Measurements from ENCODE around the gene SPDYE3. TPM values are rescaled to one million over a fixed set of nuclear protein-coding genes. Genes with fewer than 3 reads are reported as not detected.

SPDYE3 gene
- total and polyA plus RNA-seq, 12 donors, result 0.16 TPM; not detected in 11

DNA sequence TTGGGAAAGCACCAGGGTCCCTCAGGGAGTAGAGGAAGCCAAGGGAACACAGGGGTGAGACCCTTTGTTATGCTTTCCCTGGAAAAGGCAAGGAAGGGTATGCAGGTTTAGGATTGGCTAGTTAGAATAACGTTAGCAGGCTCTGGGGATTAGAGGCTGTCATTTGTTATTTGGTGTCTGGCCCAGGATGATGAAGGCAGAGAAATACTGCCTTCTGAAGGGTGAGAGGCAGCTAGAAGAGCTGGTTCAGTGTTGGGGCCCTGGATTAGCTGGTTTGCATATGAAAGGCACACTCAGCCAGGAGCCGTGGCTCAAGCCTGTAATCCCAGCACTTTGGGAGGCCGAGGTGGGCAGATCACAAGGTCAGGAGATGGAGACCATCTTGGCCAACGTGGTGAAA, 62.8 kb downstream of the SPDYE3 start:
- no peaks in the 10 kb centered on the region for H3K27me3 ChIP-seq
- no peak for DNase-seq
- TF ChIP-seq, protein P1, sequence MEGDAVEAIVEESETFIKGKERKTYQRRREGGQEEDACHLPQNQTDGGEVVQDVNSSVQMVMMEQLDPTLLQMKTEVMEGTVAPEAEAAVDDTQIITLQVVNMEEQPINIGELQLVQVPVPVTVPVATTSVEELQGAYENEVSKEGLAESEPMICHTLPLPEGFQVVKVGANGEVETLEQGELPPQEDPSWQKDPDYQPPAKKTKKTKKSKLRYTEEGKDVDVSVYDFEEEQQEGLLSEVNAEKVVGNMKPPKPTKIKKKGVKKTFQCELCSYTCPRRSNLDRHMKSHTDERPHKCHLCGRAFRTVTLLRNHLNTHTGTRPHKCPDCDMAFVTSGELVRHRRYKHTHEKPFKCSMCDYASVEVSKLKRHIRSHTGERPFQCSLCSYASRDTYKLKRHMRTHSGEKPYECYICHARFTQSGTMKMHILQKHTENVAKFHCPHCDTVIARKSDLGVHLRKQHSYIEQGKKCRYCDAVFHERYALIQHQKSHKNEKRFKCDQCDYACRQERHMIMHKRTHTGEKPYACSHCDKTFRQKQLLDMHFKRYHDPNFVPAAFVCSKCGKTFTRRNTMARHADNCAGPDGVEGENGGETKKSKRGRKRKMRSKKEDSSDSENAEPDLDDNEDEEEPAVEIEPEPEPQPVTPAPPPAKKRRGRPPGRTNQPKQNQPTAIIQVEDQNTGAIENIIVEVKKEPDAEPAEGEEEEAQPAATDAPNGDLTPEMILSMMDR (IDR thresholded peaks at IDR 0.05), result no peak
- TF ChIP-seq POLR2A (IDR thresholded peaks at IDR 0.05), result no peak
- H3K36me3 ChIP-seq (replicated peaks in 1 of 2), result no peaks in the 10 kb centered on the region
- H3K4me3 ChIP-seq, result no peak overlapping the region
- 11 to 41% (median 29%) methylated on average over 4 of the region's 4 CpGs for WGBS, 4 donors
- H3K9me3 ChIP-seq (replicated peaks in 1 of 3), result no peaks in the 10 kb centered on the region
- intact Hi-C loops (cut with DNase I), result loop anchor here in 1 of 2 donors (5.0 kb wide), 1 partner anchor 37 kb away; no protein-coding TSS in a partner anchor
- peak overlapping the region in 1 of 5 donors; percentile 82 for H3K27ac ChIP-seq
- peaks cover 0 to 10% of the 10 kb centered on the region in 2 donors for H3K4me1 ChIP-seq (replicated peaks in 1 of 2)

DNA sequence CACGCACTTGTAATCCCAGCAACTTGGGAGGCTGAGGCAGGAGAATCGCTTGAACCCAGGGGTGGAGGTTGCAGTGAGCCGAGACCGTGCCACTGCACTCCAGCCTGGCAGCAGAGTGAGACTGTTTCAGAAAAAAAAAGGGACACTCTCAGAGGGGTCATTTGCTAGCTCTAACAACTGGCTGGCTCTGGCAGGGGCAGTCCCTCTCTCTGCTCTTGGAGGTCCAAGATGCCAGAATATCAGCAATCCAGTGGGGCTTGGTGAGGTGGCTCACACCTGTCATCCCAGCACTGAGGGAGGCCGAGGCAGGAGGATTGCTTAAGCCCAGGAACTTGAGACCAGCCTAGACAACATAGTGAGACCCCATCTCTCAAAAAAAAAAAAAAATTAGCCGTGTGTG, 63.2 kb downstream of the SPDYE3 start:
- Histone ChIP-seq H3K4me1 (replicated peaks in 1 of 2) (peaks cover 0 to 12% of the 10 kb centered on the region in 2 donors), H3K27ac (peak overlapping the region in 1 of 5 donors; percentile 82), H3K27me3 (no peaks in the 10 kb centered on the region), H3K4me3 (no peak overlapping the region), H3K9me3 (replicated peaks in 1 of 3) (no peaks in the 10 kb centered on the region), H3K36me3 (replicated peaks in 1 of 2) (no peaks in the 10 kb centered on the region)
- no peak for DNase-seq
- intact Hi-C loops (cut with DNase I), result loop anchor here in 1 of 2 donors (5.0 kb wide), 1 partner anchor 37 kb away; no protein-coding TSS in a partner anchor
- TF ChIP-seq, protein P1 (IDR thresholded peaks at IDR 0.05), result no peak
- no peak for TF ChIP-seq POLR2A (IDR thresholded peaks at IDR 0.05)
- 71 to 97% (median 80%) methylated on average over 6 of the region's 6 CpGs for WGBS, 4 donors

DNA sequence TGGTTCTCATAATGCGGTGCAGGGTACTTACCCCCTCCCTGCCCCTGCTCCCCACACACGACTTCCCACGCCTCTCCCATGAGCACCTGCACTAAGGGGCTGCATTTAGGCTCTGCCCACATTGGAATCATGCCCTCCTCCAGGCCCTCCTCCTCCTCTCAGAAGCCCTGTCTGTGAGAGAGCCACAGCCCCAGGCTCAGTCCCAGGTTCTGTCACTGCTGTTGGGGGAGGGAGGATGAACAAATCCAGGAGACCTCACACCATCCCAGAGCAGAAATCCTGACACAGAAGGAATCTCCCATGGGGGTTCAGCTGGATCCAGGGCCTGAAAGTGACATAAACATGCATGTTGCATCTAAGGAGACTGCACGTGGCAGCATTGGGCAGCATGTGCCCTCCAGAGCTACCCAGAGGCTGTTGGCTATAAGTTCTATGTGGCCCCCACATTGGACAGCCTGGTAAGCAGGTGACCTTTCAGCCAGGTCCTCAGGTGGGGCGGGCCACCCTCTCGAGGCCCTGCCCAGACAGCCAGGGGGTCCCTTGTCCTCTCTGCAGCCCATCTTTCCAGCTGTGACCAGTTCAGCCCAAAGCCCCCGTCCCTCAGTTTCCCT, 64.2 kb downstream of the SPDYE3 start:
- no peak for DNase-seq
- H3K4me1 ChIP-seq (replicated peaks in 1 of 2), result peaks cover 0 to 17% of the 10 kb centered on the region in 2 donors
- H3K27ac ChIP-seq, result peak overlapping the region in 1 of 5 donors; percentile 15
- 78 to 84% (median 80%) methylated on average over 5 to 7 of the region's 7 CpGs for WGBS, 4 donors
- H3K36me3 ChIP-seq (replicated peaks in 1 of 2), result no peaks in the 10 kb centered on the region
- H3K4me3 ChIP-seq, result no peak overlapping the region
- intact Hi-C loops (cut with DNase I), result loop anchor here in 1 of 2 donors (5.0 kb wide), 1 partner anchor 36 kb away; no protein-coding TSS in a partner anchor
- no peaks in the 10 kb centered on the region for H3K27me3 ChIP-seq
- no peak for TF ChIP-seq POLR2A (IDR thresholded peaks at IDR 0.05)
- TF ChIP-seq, protein P1 (IDR thresholded peaks at IDR 0.05), result no peak
- no peaks in the 10 kb centered on the region for H3K9me3 ChIP-seq (replicated peaks in 1 of 3)

Small RNA genes lying within 50 kb of the gene (small RNA-seq; reads per million reads assigned to genes)
- gene RF00019, result 0 reads per million in 2 donors

Other genes starting within 250 kb of the SPDYE3 start
- 10 to 100 TPM; 13.2 to 47.3 (median 22.2) TPM for gene ZNF3, start 226.0 kb upstream of the SPDYE3 start, total RNA-seq
- gene ZNF3, start 226.0 kb upstream of the SPDYE3 start, polyA plus RNA-seq, result 10 to 100 TPM; 17.4 to 25.5 (median 23.2) TPM
- 100 to 1,000 TPM in 5 of 9 donors, 10 to 100 TPM in 4; 25.5 to 130 (median 101) TPM for gene COPS6, start 218.7 kb upstream of the SPDYE3 start, total RNA-seq
- gene COPS6, start 218.7 kb upstream of the SPDYE3 start, polyA plus RNA-seq, result 100 to 1,000 TPM; 135 to 194 (median 187) TPM
- 10 to 100 TPM; 13.6 to 51.0 (median 28.3) TPM for gene MCM7, start 206.3 kb upstream of the SPDYE3 start, total RNA-seq
- gene MCM7, start 206.3 kb upstream of the SPDYE3 start, polyA plus RNA-seq, result 10 to 100 TPM; 12.2 to 72.3 (median 52.4) TPM
- 10 to 100 TPM in 7 of 9 donors, 1 to 10 TPM in 2; 9.6 to 24.0 (median 15.9) TPM for gene AP4M1, start 206.1 kb upstream of the SPDYE3 start, total RNA-seq
- gene AP4M1, start 206.1 kb upstream of the SPDYE3 start, polyA plus RNA-seq, result 10 to 100 TPM in 2 of 3 donors, 1 to 10 TPM in 1; 9.6 to 30.1 (median 23.5) TPM
- 100 to 1,000 TPM in 1 of 9 donors, 10 to 100 TPM in 8; 16.0 to 141 (median 70.7) TPM for gene TAF6, start 188.3 kb upstream of the SPDYE3 start, total RNA-seq
- 10 to 100 TPM; 41.3 to 69.4 (median 67.9) TPM for gene TAF6, start 188.3 kb upstream of the SPDYE3 start, polyA plus RNA-seq
- 10 to 100 TPM; 14.0 to 46.5 (median 23.3) TPM for gene CNPY4, start 188.1 kb upstream of the SPDYE3 start, total RNA-seq
- 10 to 100 TPM; 16.5 to 28.1 (median 27.3) TPM for gene CNPY4, start 188.1 kb upstream of the SPDYE3 start, polyA plus RNA-seq
- gene MBLAC1, start 180.7 kb upstream of the SPDYE3 start, total RNA-seq, result 1 to 10 TPM; 1.5 to 7.0 (median 3.5) TPM
- gene MBLAC1, start 180.7 kb upstream of the SPDYE3 start, polyA plus RNA-seq, result 1 to 10 TPM in 2 of 3 donors, under 1 TPM in 1; 0.38 to 4.2 (median 2.7) TPM
- 100 to 1,000 TPM; 104 to 266 (median 151) TPM for gene LAMTOR4, start 158.8 kb upstream of the SPDYE3 start, total RNA-seq
- 100 to 1,000 TPM in 2 of 3 donors, 10 to 100 TPM in 1; 33.1 to 224 (median 193) TPM for gene LAMTOR4, start 158.8 kb upstream of the SPDYE3 start, polyA plus RNA-seq
- gene TRAPPC14, start 149.0 kb upstream of the SPDYE3 start, total RNA-seq, result 10 to 100 TPM in 7 of 9 donors, 1 to 10 TPM in 2; 4.3 to 23.7 (median 16.9) TPM
- 10 to 100 TPM; 10.2 to 57.7 (median 47.5) TPM for gene TRAPPC14, start 149.0 kb upstream of the SPDYE3 start, polyA plus RNA-seq
- gene GAL3ST4, start 139.1 kb upstream of the SPDYE3 start, total RNA-seq, result 10 to 100 TPM in 2 of 9 donors, 1 to 10 TPM in 6, under 1 TPM in 1; 0.78 to 14.3 (median 8.0) TPM
- 1 to 10 TPM; 3.4 to 4.0 (median 3.5) TPM for gene GAL3ST4, start 139.1 kb upstream of the SPDYE3 start, polyA plus RNA-seq
- gene GPC2, start 130.3 kb upstream of the SPDYE3 start, total RNA-seq, result 1 to 10 TPM in 5 of 9 donors, under 1 TPM in 4; 0.35 to 4.3 (median 1.1) TPM
- gene GPC2, start 130.3 kb upstream of the SPDYE3 start, polyA plus RNA-seq, result 1 to 10 TPM in 2 of 3 donors, under 1 TPM in 1; 0.05 to 1.2 (median 1.1) TPM
- gene STAG3, start 129.8 kb upstream of the SPDYE3 start, total RNA-seq, result 1 to 10 TPM in 4 of 9 donors, under 1 TPM in 5; 0.26 to 3.1 (median 0.95) TPM
- gene STAG3, start 129.8 kb upstream of the SPDYE3 start, polyA plus RNA-seq, result 1 to 10 TPM in 2 of 3 donors, under 1 TPM in 1; 0.77 to 3.3 (median 2.1) TPM
- gene PVRIG, start 87.8 kb upstream of the SPDYE3 start, total RNA-seq, result 1 to 10 TPM in 3 of 9 donors, under 1 TPM in 5, not detected in 1; 0.21 to 1.8 (median 0.56) TPM
- under 1 TPM in 2 of 3 donors, not detected in 1; 0.34 to 0.56 TPM for gene PVRIG, start 87.8 kb upstream of the SPDYE3 start, polyA plus RNA-seq
- gene PILRB, start 50.4 kb downstream of the SPDYE3 start, total RNA-seq, result 100 to 1,000 TPM in 1 of 9 donors, 10 to 100 TPM in 7, 1 to 10 TPM in 1; 8.7 to 115 (median 28.1) TPM
- 100 to 1,000 TPM in 2 of 3 donors, 10 to 100 TPM in 1; 10.4 to 403 (median 296) TPM for gene PILRB, start 50.4 kb downstream of the SPDYE3 start, polyA plus RNA-seq
- gene PILRA, start 65.8 kb downstream of the SPDYE3 start, total RNA-seq, result 10 to 100 TPM in 5 of 9 donors, 1 to 10 TPM in 4; 3.2 to 18.9 (median 12.2) TPM
- 10 to 100 TPM in 2 of 3 donors, 1 to 10 TPM in 1; 5.1 to 17.3 (median 11.9) TPM for gene PILRA, start 65.8 kb downstream of the SPDYE3 start, polyA plus RNA-seq
- 1 to 10 TPM; 1.0 to 5.8 (median 4.6) TPM for gene ZCWPW1, start 121.0 kb downstream of the SPDYE3 start, total RNA-seq
- gene ZCWPW1, start 121.0 kb downstream of the SPDYE3 start, polyA plus RNA-seq, result 10 to 100 TPM in 2 of 3 donors, 1 to 10 TPM in 1; 5.0 to 20.2 (median 14.6) TPM
- 10 to 100 TPM; 24.8 to 76.8 (median 52.0) TPM for gene MEPCE, start 122.1 kb downstream of the SPDYE3 start, total RNA-seq
- 10 to 100 TPM; 36.7 to 54.6 (median 47.9) TPM for gene MEPCE, start 122.1 kb downstream of the SPDYE3 start, polyA plus RNA-seq
- gene PPP1R35, start 128.8 kb downstream of the SPDYE3 start, total RNA-seq, result 10 to 100 TPM; 29.9 to 64.9 (median 50.4) TPM
- 100 to 1,000 TPM in 2 of 3 donors, 1 to 10 TPM in 1; 8.5 to 283 (median 231) TPM for gene PPP1R35, start 128.8 kb downstream of the SPDYE3 start, polyA plus RNA-seq
- under 1 TPM in 4 of 9 donors, not detected in 5; 0.36 to 0.78 (median 0.49) TPM for gene SPACDR, start 156.6 kb downstream of the SPDYE3 start, total RNA-seq
- gene SPACDR, start 156.6 kb downstream of the SPDYE3 start, polyA plus RNA-seq, result 1 to 10 TPM in 2 of 3 donors, not detected in 1; 1.2 to 2.9 TPM
- gene TSC22D4, start 171.5 kb downstream of the SPDYE3 start, total RNA-seq, result 10 to 100 TPM; 22.1 to 96.1 (median 58.6) TPM
- gene TSC22D4, start 171.5 kb downstream of the SPDYE3 start, polyA plus RNA-seq, result 10 to 100 TPM; 11.2 to 80.5 (median 73.6) TPM
- 1 to 10 TPM in 8 of 9 donors, not detected in 1; 1.4 to 3.6 (median 3.3) TPM for gene NYAP1, start 176.2 kb downstream of the SPDYE3 start, total RNA-seq
- 10 to 100 TPM in 1 of 3 donors, 1 to 10 TPM in 1, under 1 TPM in 1; 0.79 to 26.1 (median 2.8) TPM for gene NYAP1, start 176.2 kb downstream of the SPDYE3 start, polyA plus RNA-seq
- gene AGFG2, start 231.5 kb downstream of the SPDYE3 start, total RNA-seq, result 100 to 1,000 TPM in 6 of 9 donors, 10 to 100 TPM in 3; 17.1 to 175 (median 142) TPM
- 10 to 100 TPM; 14.0 to 61.5 (median 30.9) TPM for gene AGFG2, start 231.5 kb downstream of the SPDYE3 start, polyA plus RNA-seq